Lung (tissue), 12 donors: ENCODE results near the gene AKAP6. TPM values are rescaled to one million over a fixed set of nuclear protein-coding genes. Genes with fewer than 3 reads are reported as not detected.

ENCODE experiments used
- ATAC-seq: fragments of 200-7000 bp; cut with Tn5 transposase; one replicate; pipeline ENCODE4 v1.9.1; 2020; ENCODE audit warnings: moderate number of reproducible peaks; ENCODE audit not compliant: insufficient read depth, low FRiP score
- DNase-seq, 3 donors: peaks; one replicate each; pipeline ENCODE4 v3.0.0-alpha.2; 2013 to 2017
- H3K27ac ChIP-seq, 2 donors: one replicate each; pipeline ENCODE4 v1.5.1; 2013; ENCODE audit warnings: mild to moderate bottlenecking in 2 of 2, moderate library complexity in 2 of 2, control low read depth in 1 of 2, inconsistent platforms in 1 of 2, low read depth in 1 of 2, low read length in 1 of 2
- H3K27me3 ChIP-seq, 3 donors: one replicate each; pipeline ENCODE4 v1.5.1; 2013; ENCODE audit warnings: low read length in 2 of 3; ENCODE audit not compliant: control insufficient read depth in 3 of 3, insufficient read depth in 3 of 3
- H3K36me3 ChIP-seq, 4 donors: one replicate each; pipeline ENCODE4 v1.5.1; 2013; ENCODE audit warnings: low read length in 4 of 4, mild to moderate bottlenecking in 1 of 4, moderate library complexity in 1 of 4; ENCODE audit not compliant: control insufficient read depth in 4 of 4, insufficient read depth in 4 of 4
- H3K4me1 ChIP-seq, 5 donors: one replicate each; pipeline ENCODE4 v1.5.1; 2013; ENCODE audit warnings: low read length in 5 of 5, mild to moderate bottlenecking in 2 of 5, moderate library complexity in 1 of 5; ENCODE audit not compliant: control insufficient read depth in 5 of 5, insufficient read depth in 5 of 5
- H3K4me3 ChIP-seq: one replicate; pipeline ENCODE4 v1.5.1; 2013; ENCODE audit warnings: mild to moderate bottlenecking, control low read depth, moderate library complexity
- H3K9ac ChIP-seq, 2 donors: one replicate each; pipeline ENCODE4 v1.5.1; 2013; ENCODE audit warnings: low read length in 2 of 2, control low read depth in 1 of 2; ENCODE audit not compliant: insufficient read depth in 1 of 2
- H3K9me3 ChIP-seq, 4 donors: one replicate each; pipeline ENCODE4 v1.5.1; 2013; ENCODE audit warnings: low read length in 3 of 4, mild to moderate bottlenecking in 1 of 4, moderate library complexity in 1 of 4; ENCODE audit not compliant: control insufficient read depth in 4 of 4, insufficient read depth in 3 of 4
- WGBS, 2 donors: extraction: QIAGEN DNeasy Blood & Tissue Kit; methylation state at CpG; one replicate each; pipeline ENCODE4 v1.1.7; 2013; 5-methylcytosine and 5-hydroxymethylcytosine counted together
- polyA plus RNA-seq, 2 donors: library from polyadenylated mRNA; stranded (reverse); fragments of 200-250 nt; gene quantifications; one replicate each; pipeline ENCODE4 v1.2.1, GENCODE V29; 2013
- total RNA-seq, 2 donors: library from RNA; depleted of rRNA in 1 of 2; stranded (reverse); fragments of >200 nt in 1 of 2; gene quantifications; one replicate each; pipeline ENCODE4 v1.2.1, GENCODE V29; 2014 to 2021
- TF ChIP-seq, protein P1 (sequence below): IDR thresholded peaks from 2 replicates; pipeline ENCODE4 v1.5.1; 2012; ENCODE audit warnings: mild to moderate bottlenecking; ENCODE audit errors: control extremely low read depth, extremely low read depth
- donor health status: control.
- donor health status: control.
- donor health status: Bipolar disorder and iron deficiency.
- donor health status: healthy.
- donor health status: DM: yes; HTN: yes; CAD: no.

Gene AKAP6
- total and polyA plus RNA-seq, 4 donors, result 1.5 to 27.1 (median 7.7) TPM

DNA sequence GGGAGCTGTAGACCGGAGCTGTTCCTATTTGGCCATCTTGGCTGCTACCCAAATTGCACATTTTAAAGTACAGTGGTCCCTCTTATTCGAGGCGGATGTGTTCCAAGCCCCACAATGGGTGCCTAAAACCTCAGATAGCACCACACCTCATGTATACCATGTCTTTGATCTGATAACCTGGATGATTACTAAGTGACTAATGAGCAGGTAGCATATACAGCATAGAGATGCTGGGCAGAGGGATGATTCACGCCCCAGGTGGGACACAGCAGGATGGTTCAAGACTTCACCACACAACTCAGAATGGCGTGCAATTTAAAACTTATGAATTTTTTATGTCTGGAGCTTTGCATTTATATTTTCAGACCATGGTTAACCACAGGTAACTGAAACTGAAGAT lies 255.0 kb downstream of the AKAP6 start:
- no peak for ATAC-seq
- H3K27ac ChIP-seq, result no peak overlapping the region

DNA sequence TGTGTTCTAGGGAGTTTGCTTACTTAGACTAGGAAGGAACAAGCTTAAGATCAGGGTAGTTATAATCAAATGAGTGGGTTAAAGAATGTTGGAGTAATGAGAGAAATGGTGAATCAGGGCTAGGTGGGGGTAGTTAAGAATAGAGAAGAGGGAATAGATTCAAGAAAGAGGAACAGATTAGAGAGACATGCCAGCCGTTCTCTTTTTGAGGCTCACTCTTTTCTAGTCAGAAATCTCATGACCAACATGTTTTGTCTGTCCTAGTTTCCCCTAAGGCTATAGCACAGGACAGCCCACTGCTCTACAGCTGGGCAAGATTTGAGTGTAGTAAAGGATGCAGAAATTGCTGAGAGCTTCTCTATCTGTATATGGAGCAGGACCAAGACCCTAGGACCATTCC lies 258.4 kb downstream of the AKAP6 start:
- no peak for ATAC-seq
- TF ChIP-seq, protein P1, sequence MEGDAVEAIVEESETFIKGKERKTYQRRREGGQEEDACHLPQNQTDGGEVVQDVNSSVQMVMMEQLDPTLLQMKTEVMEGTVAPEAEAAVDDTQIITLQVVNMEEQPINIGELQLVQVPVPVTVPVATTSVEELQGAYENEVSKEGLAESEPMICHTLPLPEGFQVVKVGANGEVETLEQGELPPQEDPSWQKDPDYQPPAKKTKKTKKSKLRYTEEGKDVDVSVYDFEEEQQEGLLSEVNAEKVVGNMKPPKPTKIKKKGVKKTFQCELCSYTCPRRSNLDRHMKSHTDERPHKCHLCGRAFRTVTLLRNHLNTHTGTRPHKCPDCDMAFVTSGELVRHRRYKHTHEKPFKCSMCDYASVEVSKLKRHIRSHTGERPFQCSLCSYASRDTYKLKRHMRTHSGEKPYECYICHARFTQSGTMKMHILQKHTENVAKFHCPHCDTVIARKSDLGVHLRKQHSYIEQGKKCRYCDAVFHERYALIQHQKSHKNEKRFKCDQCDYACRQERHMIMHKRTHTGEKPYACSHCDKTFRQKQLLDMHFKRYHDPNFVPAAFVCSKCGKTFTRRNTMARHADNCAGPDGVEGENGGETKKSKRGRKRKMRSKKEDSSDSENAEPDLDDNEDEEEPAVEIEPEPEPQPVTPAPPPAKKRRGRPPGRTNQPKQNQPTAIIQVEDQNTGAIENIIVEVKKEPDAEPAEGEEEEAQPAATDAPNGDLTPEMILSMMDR, result no peak
- Histone ChIP-seq H3K36me3 (peaks cover 0 to 3% (median 0%) of the 10 kb centered on the region in 4 donors), H3K27me3 (no peaks in the 10 kb centered on the region), H3K9me3 (no peaks in the 10 kb centered on the region), H3K4me3 (no peak overlapping the region), H3K27ac (no peak overlapping the region), H3K9ac (no peak overlapping the region), H3K4me1 (peaks cover 0 to 6% (median 0%) of the 10 kb centered on the region in 5 donors)
- no peak for DNase-seq
- WGBS, 2 donors, result 53 to 58% methylated on average over 1 of the region's 1 CpG

More for the DNA sequence above, 255.0 kb downstream of the AKAP6 start:
- H3K4me3 ChIP-seq, result no peak overlapping the region
- WGBS, 2 donors, result 96 to 98% methylated on average over 5 of the region's 5 CpGs
- no peak overlapping the region for H3K9ac ChIP-seq
- peaks cover 0 to 3% (median 0%) of the 10 kb centered on the region in 4 donors for H3K36me3 ChIP-seq
- no peaks in the 10 kb centered on the region for H3K4me1 ChIP-seq
- no peak for DNase-seq
- TF ChIP-seq, protein P1, result no peak
- H3K27me3 ChIP-seq, result no peaks in the 10 kb centered on the region
- H3K9me3 ChIP-seq, result no peaks in the 10 kb centered on the region

DNA sequence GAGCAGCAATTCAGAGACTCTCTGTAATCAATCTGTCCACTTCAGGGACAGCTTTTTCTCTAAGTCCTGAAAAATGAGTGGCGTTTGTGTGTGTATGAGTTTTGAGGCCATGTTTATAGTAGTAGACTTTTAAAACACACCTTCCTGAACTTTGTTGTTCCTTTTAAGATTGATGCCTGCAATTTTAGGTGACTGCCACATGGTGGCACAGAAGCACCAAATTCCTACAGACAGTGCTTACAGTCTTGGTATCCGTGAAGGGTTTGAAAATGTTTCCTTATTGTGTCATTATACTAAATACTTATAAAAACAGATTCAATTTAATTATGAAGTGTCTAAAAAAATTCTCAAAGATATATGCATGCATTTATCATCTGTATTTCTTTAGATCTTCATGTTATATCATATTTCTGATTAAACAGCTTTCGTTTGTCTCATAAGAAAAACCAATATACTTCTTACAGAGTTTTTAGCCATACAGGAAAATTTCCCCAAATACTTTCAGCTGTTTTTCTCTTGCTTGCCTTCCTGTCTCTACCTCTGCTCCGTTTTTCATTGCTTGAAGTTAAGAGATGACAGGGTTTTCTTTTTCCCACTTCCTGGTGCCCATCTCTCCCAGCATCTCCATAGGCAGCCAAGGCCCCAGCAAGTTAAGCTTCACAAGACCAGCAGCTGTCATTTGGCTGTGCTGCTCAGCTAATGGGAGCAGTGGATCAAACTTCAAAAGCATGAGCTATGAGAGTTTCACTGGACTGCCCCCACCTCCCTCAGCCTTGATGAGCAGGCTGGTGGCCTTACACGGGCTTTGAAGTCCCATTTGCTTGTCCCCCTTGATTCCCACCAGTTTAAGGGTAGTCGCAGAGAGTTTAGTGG lies 259.6 kb downstream of the AKAP6 start:
- no peak for ATAC-seq
- peaks cover 0 to 3% (median 0%) of the 10 kb centered on the region in 4 donors for H3K36me3 ChIP-seq
- peaks cover 0 to 15% (median 0%) of the 10 kb centered on the region in 5 donors for H3K4me1 ChIP-seq
- WGBS, 2 donors, result 73 to 78% methylated on average over 6 of the region's 6 CpGs
- no peak overlapping the region for H3K9ac ChIP-seq
- no peaks in the 10 kb centered on the region for H3K27me3 ChIP-seq
- H3K27ac ChIP-seq, result no peak overlapping the region
- TF ChIP-seq, protein P1, result peak; percentile 17
- no peak for DNase-seq
- no peak overlapping the region for H3K4me3 ChIP-seq
- H3K9me3 ChIP-seq, result no peaks in the 10 kb centered on the region
